ENCODE measurements around the gene RAF1.
"Not testable (repeated sequence)": the region's sequence is repeated elsewhere in the genome, so short reads cannot be mapped to it uniquely, and the experiment has no call there.

The RAF1 gene

DNA sequence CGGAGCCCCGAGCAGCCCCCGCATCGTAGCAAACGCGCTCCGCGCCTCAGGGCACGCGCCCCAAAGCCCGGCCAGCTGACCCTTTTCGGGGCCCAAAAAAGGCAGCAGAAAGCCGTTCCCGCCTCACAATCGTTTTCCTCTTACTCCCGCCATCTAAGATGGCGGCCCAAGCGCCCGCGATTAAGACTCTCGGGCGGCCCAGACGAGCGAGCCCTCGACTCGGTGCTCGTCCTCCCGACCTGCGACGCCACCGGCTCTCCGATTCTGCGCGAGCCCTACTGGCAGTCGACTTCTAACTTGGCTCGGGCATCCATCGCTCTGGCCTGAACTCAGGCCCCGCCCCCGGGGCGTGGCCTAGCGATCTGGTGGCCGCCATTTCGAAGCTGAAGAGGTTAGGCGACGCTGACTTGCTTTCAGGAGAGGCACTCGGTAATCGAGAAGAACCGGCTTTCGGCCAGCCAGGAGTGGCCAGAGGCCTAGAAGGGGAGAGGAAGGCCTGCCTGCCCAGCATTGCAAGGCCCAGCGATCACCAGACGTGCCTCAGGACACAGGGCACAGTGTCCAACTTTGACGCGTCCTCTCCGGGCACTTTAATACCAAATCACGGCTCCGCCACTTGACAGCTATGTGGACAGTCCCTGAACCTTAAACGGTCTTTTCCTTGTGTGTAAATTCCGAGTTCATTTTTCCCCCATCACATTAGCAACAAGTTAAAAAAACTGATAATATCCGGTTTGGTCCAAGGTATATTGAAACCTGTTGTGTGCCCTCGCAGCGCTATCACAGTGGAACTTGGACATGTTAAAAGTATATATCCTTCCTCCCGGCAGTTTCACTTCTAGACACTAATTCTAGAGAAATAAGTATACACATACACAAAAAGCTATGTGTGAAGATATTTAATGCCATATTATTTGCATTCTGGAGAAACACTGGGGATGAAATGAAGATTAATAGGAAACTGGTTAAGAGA lies at the start of gene RAF1:
TSS of gene RAF1 (minus strand) at position 182 of the 973 bp plus-strand sequence. CDS start 45,396 bp downstream, outside the sequence.
- peak; percentile 98 for DNase-seq

GRCh38 chr3:12710062-12710461 lies 46.1 kb upstream of the RAF1 start:
- DNase-seq, result no peak

DNA sequence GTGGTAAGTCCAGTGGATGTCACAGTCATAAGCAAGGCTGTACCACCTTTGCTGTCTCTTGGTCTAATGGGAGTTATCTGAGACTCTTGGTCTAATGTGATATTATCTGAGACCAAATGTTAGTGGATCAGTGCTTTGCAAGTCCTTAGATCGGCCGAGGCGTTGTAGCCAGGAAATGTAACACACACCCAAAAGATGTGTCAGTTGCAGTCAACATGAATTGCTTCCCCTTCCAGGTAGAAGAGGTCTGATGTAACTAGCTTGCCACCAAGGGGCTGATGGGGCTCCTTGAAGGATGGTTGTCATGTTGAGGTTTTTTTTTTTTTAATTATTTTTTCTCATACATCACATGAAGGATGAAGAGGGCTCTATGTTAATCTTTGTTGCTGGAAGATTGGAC lies 45.4 kb upstream of the RAF1 start:
- no peak for DNase-seq

GRCh38 chr3:12708584-12709192 lies 44.8 kb upstream of the RAF1 start:
- DNase-seq, result no peak

- DNase-seq, result no peak
Observed at GRCh38 chr3:12707449-12707848, 43.5 kb upstream of the RAF1 start.

DNA sequence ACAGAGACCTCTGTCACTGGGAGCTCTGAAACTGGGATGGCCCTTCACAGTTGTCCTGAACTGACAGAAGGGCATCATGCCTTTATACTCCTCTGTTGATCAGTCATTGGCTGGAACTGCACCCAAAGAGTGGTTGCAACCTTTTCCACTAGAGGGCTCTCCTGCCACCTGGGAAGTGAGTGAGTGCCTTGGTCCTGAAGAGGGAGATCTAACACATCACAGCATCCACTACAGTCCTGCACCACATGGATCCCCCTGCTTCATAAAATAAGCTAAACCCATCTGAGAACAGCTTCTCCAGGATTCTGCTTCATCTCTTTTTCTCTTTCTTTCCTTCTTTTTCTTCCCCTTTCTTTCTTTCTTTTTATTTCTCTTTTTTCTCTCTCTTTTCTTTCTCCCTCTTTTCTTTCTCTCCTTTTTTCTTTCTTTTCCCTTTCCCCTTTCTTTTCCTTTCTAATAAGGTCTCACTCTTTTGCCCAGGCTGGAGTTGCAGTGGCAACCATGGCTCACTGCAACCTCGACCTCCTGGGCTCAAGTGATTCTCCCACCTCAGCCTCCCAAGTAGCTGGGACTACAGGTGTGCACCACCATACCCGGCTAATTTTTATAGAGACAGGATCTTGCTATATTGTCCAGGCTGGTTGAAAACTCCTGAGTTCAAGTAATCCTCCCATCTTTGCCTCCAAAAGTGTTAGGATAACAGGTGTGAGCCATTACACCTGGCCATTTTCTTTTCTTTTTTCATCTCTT lies 42.8 kb upstream of the RAF1 start:
- DNase-seq, result peak; percentile 71

- no peak for DNase-seq
Observed at GRCh38 chr3:12705981-12706380, 42.1 kb upstream of the RAF1 start.

DNA sequence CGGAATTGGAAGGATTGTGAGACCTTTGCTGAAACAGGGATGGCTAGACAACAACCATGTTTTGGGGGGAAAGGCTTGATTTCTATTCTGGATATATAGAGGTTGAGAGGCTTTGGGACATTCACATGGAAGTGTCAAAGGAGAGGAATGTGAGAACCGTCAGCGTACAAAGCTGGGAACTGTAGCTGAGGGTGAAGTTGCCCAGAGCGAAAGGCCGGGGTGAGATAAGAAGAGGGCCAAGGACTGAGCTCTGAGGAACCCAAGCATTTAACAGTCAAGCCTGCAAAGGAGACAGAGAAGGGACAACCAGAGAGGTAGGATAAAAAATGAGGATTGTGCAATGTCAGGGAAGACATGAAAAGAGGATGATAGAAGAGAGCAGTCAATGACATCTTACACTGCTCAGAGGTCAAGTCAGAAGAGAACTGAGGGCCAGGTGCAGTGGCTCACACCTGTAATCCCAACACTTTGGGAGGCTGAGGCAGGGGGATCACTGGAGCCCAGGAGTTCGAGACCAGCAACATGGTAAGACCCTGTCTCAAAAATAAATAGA lies 41.5 kb upstream of the RAF1 start:
- no peak for DNase-seq

- no peak for DNase-seq
Observed at GRCh38 chr3:12702501-12702900, 38.6 kb upstream of the RAF1 start.

GRCh38 chr3:12701601-12702000 lies 37.7 kb upstream of the RAF1 start:
- DNase-seq, result not testable (repeated sequence)

DNA sequence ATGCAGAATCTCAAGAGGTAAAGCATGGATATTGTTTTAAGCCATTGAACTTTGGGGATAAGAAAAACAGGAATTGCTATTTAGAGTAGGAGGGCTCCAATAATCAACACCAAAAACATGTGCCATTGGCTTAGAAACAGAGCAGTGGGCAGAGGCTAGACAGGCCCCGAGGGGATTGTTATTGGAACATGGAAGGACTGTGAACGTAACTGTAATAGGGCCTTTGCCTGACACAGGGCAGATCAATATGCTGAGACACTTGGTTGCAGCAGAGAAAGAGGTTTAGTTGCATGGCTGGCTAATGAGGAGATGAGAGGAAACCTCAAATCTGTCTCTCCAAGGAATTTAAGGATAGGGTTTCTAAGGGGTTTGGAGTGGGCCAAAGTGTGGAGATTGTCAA lies 36.9 kb upstream of the RAF1 start:
- DNase-seq, result no peak

GRCh38 chr3:12695916-12696315 lies 32.0 kb upstream of the RAF1 start:
- DNase-seq, result no peak

GRCh38 chr3:12695112-12695511 lies 31.2 kb upstream of the RAF1 start:
- no peak for DNase-seq

DNA sequence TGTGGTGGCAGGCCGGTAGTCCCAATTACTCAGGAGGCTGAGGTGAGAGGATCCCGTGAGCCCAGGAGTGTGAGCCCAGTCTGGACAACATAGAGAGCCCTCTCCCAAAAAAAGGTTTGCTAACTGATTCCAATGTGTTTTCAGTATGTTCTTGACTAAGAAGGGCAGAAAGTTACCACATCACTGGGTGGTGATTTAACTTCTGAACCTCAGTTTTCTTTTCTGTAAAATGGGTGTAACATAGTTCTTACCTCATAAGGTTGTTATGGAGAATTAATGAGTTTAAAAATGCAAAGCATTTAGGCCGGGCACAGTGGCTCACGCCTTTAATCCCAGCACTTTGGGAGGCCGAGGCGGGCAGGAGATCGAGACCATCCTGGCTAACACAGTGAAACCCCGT lies 28.5 kb upstream of the RAF1 start:
- no peak for DNase-seq

DNA sequence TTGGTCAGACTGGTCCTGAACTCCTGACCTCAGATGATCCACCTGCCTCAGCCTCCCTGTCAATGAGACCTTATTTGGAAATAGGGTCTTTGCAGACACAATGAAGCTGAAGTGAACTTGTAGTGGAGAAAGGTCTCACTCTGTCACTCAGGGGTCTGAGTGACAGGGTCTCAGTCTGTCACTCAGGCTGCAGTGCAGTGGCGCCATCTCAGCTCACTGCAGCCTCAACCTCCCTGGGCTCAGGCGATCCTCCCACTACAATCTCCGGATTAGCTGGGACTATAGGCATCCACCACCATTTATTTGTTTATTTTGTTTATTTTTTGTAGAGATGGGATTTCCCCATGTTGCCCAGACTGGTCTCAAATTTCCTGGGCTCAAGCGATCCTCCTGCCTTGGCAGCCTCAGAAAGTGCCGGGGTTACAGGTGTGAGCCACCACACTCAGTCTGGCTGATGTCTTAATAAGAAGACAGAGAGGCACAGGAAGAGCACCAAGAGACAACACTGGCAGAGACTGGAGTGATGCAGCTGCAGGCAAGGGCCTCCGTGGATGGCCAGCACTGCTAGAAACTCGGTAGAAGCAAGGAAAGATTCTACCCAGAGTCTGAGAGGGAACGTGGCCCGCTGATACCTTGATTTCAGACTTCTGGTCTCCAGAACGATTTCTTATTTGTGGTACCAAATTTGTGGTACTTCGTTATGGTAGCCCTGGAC lies 26.2 kb upstream of the RAF1 start:
- DNase-seq, result no peak

GRCh38 chr3:12687948-12688347 lies 24.0 kb upstream of the RAF1 start:
- DNase-seq, result no peak

GRCh38 chr3:12686096-12686495 lies 22.2 kb upstream of the RAF1 start:
- DNase-seq, result no peak

- peak; percentile 52 for DNase-seq
Observed at GRCh38 chr3:12681943-12682390, 18.1 kb upstream of the RAF1 start.

GRCh38 chr3:12681089-12681942 lies 17.4 kb upstream of the RAF1 start:
- no peak for DNase-seq

DNA sequence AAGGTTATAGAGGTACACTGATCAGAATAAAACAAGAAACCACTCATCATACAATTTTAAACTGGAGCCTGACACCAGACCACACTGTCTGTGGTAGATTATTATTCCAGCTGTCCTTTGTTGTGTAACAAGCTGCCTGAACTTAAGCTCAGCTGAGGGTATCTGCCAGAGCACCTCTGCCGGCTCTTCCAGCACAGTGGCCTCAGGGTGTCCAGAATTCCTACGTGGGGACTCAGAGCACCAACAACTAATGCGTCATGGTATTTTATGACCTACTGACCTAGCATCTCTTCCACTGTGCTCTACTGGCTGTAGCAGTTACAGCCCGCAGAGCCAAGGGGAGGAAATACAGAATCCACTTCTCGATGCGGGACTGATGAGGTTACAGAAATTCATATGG lies 15.6 kb upstream of the RAF1 start:
- DNase-seq, result no peak

- no peak for DNase-seq
Observed at GRCh38 chr3:12677616-12678015, 13.7 kb upstream of the RAF1 start.

Data from CD4-positive, alpha-beta T cell treated with Interleukin-15 for 1 hour (primary cell).